Measurements from ENCODE around the gene SLC6A16.
"Not testable (repeated sequence)": the region's sequence is repeated elsewhere in the genome, so short reads cannot be mapped to it uniquely, and the experiment has no call there.

The SLC6A16 gene

GRCh38 chr19:49309087-49309486 is 15.9 kb downstream of the SLC6A16 start:
- no peak overlapping the region for H3K4me3 ChIP-seq (ENCODE audit: low read depth, low read length)
- no peaks in the 10 kb centered on the region for H3K9me3 ChIP-seq (ENCODE audit: severe bottlenecking)
- H3K27ac ChIP-seq, result no peak overlapping the region
- no peak for DNase-seq
- TF ChIP-seq CTCF (IDR thresholded peaks at IDR 0.05; ENCODE audit: low read depth, low read length), result no peak
- H3K27me3 ChIP-seq (ENCODE audit: insufficient read depth, low read depth, severe bottlenecking), result no peaks in the 10 kb centered on the region
- H3K36me3 ChIP-seq, result peaks cover 6% of the 10 kb centered on the region; the same call in 1 of the 2 replicates

DNA sequence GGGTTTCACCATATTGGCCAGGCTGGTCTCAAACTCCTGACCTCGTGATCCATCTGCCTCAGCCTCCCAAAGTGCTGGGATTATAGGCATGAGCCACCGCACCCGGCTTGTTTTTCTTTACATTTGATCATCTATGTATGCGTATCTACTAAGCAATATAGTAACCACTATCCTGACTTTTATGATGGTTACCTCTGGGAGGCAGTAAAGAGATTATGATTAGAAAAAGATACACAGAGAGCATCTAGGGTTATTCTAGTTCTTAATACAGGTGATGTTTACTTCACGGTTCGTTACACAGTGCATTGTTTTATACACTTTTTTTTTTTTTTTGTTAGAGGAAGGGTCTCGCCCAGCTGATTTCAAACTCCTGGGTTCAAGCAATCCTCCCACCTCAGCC is 18.3 kb downstream of the SLC6A16 start:
- H3K4me3 ChIP-seq (ENCODE audit: low read depth, low read length); DNase-seq; H3K9me3 ChIP-seq (ENCODE audit: severe bottlenecking); H3K27ac ChIP-seq; H3K36me3 ChIP-seq; H3K27me3 ChIP-seq (ENCODE audit: insufficient read depth, low read depth, severe bottlenecking): not testable (repeated sequence)

DNA sequence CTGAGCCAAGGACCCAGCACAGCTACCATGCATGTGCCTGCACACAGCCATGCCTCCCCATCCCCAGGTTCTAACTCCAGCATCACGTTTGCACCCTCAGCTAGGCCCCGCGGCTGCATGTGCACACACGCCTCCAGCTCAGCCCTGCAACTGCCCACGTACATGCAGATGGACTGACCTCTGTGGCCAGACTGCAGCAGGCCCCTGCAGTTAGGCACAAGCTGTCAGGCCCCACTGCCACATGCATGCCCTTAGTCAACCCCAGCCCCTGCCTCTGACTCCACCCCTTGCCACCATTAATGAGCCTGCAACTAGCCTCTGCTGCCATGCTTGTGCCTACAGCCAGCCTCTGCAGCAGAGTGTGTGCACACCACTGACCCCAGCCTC is 23.1 kb downstream of the SLC6A16 start:
- H3K36me3 ChIP-seq, result no peaks in the 10 kb centered on the region
- no peak for TF ChIP-seq CTCF (IDR thresholded peaks at IDR 0.05; ENCODE audit: low read depth, low read length)
- H3K27ac ChIP-seq, result no peak overlapping the region
- no peaks in the 10 kb centered on the region for H3K27me3 ChIP-seq (ENCODE audit: insufficient read depth, low read depth, severe bottlenecking)
- H3K9me3 ChIP-seq (ENCODE audit: severe bottlenecking), result no peaks in the 10 kb centered on the region
- H3K4me3 ChIP-seq (ENCODE audit: low read depth, low read length), result no peak overlapping the region
- no peak for DNase-seq

DNA sequence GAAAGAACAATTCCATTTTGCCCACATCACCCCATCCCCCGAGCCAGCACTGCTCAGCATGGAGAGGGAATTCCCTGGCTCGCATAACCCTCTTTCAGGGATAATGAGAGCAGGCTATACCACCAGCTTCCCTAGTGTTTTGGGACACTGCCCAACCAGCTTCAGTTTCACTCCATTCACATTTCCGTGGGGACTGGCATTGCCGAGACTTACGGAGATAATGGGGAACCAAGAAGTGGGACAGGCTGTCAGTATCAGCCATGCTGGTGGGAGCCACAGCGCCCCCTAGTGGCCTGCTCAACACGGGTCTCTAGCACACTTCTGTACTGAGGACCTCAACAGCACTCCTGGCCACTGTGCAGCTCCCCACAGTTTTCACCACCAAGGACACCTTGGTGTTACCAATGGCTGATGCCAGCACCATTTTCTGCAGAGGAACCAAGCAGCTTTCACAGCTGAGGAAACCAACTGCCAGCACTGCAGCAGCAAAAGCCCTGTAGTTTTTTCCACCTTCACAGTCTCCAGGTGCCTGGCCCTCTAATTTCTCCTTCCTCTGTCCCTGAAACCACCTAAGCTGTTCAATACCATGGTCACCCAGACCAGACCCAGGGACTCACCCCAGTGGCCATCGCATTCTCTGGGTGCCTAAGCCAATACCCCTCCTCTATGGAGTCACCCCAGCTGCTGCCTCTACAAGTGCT is 23.7 kb downstream of the SLC6A16 start:
- H3K27ac ChIP-seq, result no peak overlapping the region
- H3K27me3 ChIP-seq (ENCODE audit: insufficient read depth, low read depth, severe bottlenecking), result no peaks in the 10 kb centered on the region
- no peaks in the 10 kb centered on the region for H3K9me3 ChIP-seq (ENCODE audit: severe bottlenecking)
- H3K36me3 ChIP-seq, result no peaks in the 10 kb centered on the region
- TF ChIP-seq CTCF (IDR thresholded peaks at IDR 0.05; ENCODE audit: low read depth, low read length), result peak; percentile 91
- DNase-seq, result peak; percentile 84
- peak overlapping the region; percentile 40 for H3K4me3 ChIP-seq (ENCODE audit: low read depth, low read length)

GRCh38 chr19:49298653-49299052 is 26.3 kb downstream of the SLC6A16 start:
- H3K36me3 ChIP-seq; H3K27ac ChIP-seq; DNase-seq; H3K9me3 ChIP-seq (ENCODE audit: severe bottlenecking); H3K27me3 ChIP-seq (ENCODE audit: insufficient read depth, low read depth, severe bottlenecking); H3K4me3 ChIP-seq (ENCODE audit: low read depth, low read length): not testable (repeated sequence)

GRCh38 chr19:49297403-49297802 is 27.6 kb downstream of the SLC6A16 start:
- DNase-seq, result no peak
- H3K27me3 ChIP-seq (ENCODE audit: insufficient read depth, low read depth, severe bottlenecking), result no peaks in the 10 kb centered on the region
- H3K27ac ChIP-seq, result no peak overlapping the region
- H3K9me3 ChIP-seq (ENCODE audit: severe bottlenecking), result no peaks in the 10 kb centered on the region
- H3K36me3 ChIP-seq, result no peaks in the 10 kb centered on the region
- TF ChIP-seq CTCF (IDR thresholded peaks at IDR 0.05; ENCODE audit: low read depth, low read length), result no peak
- no peak overlapping the region for H3K4me3 ChIP-seq (ENCODE audit: low read depth, low read length)

All from WERI-Rb-1 (cell line).